Measurements from ENCODE around the gene SNX9. TPM values are rescaled to one million over a fixed set of nuclear protein-coding genes. Genes with fewer than 3 reads are reported as not detected.
"Not testable (repeated sequence)": the region's sequence is repeated elsewhere in the genome, so short reads cannot be mapped to it uniquely, and the experiment has no call there.

The SNX9 gene
- total and polyA plus RNA-seq, 7 donors: 42.6 to 72.6 (median 63.0) TPM

- H3K36me3 ChIP-seq: peaks cover 6 to 100% (median 51%) of the 10 kb centered on the region in 4 donors
- H3K27ac ChIP-seq: no peak overlapping the region
- WGBS, 2 donors: 65 to 78% methylated on average over 2 of the region's 2 CpGs
- no peak overlapping the region for H3K4me3 ChIP-seq
- H3K9me3 ChIP-seq: no peaks in the 10 kb centered on the region
- TF ChIP-seq EP300 (IDR thresholded peaks at IDR 0.05) (no peak), POLR2A (IDR thresholded peaks at IDR 0.05) (no peak), CTCF (IDR thresholded peaks at IDR 0.05) (no peak), POLR2AphosphoS5 (IDR thresholded peaks at IDR 0.05) (no peak)
- intact Hi-C loops (cut with DNase I): no loop called here
- no peak for DNase-seq
- no peaks in the 10 kb centered on the region for H3K27me3 ChIP-seq
- no peaks in the 10 kb centered on the region for H3K4me1 ChIP-seq
These were observed 112.7 kb downstream of the SNX9 start for GRCh38 chr6:157935786-157936185.

- Histone ChIP-seq H3K4me1 (no peaks in the 10 kb centered on the region), H3K4me3 (no peak overlapping the region), H3K27ac (no peak overlapping the region), H3K36me3 (peaks cover 11 to 100% (median 56%) of the 10 kb centered on the region in 4 donors), H3K9me3 (no peaks in the 10 kb centered on the region), H3K27me3 (no peaks in the 10 kb centered on the region)
- TF ChIP-seq EP300 (IDR thresholded peaks at IDR 0.05) (no peak), POLR2A (IDR thresholded peaks at IDR 0.05) (no peak), CTCF (IDR thresholded peaks at IDR 0.05) (no peak)
- no peak for DNase-seq
- WGBS, 2 donors: 82 to 90% methylated on average over 3 of the region's 3 CpGs
- intact Hi-C loops (cut with DNase I): no loop called here
These were observed 114.3 kb downstream of the SNX9 start for GRCh38 chr6:157937318-157937717.

- Histone ChIP-seq H3K4me3 (no peak overlapping the region), H3K9me3 (no peaks in the 10 kb centered on the region), H3K4me1 (no peaks in the 10 kb centered on the region), H3K36me3 (peaks cover 12 to 100% (median 58%) of the 10 kb centered on the region in 4 donors), H3K27me3 (no peaks in the 10 kb centered on the region), H3K27ac (no peak overlapping the region)
- no peak for DNase-seq
- intact Hi-C loops (cut with DNase I): no loop called here
- 94 to 96% methylated on average over 6 of the region's 6 CpGs for WGBS, 2 donors
- TF ChIP-seq EP300 (IDR thresholded peaks at IDR 0.05) (no peak), CTCF (IDR thresholded peaks at IDR 0.05) (no peak), POLR2A (IDR thresholded peaks at IDR 0.05) (no peak), POLR2AphosphoS5 (IDR thresholded peaks at IDR 0.05) (no peak)
These were observed 114.9 kb downstream of the SNX9 start for GRCh38 chr6:157937916-157938315.

- not testable (repeated sequence) for H3K27me3 ChIP-seq, H3K27ac ChIP-seq, DNase-seq, H3K4me1 ChIP-seq, H3K4me3 ChIP-seq, H3K9me3 ChIP-seq
- intact Hi-C loops (cut with DNase I): loop anchor here (10.0 kb wide), 1 partner anchor 626 kb away; no protein-coding TSS in a partner anchor
- WGBS, 2 donors: 52 to 77% methylated on average over 12 of the region's 12 CpGs
- H3K36me3 ChIP-seq: peaks cover 12 to 99% (median 67%) of the 10 kb centered on the region in 4 donors
These were observed 117.5 kb downstream of the SNX9 start for GRCh38 chr6:157940375-157941036.

- no peak for TF ChIP-seq POLR2AphosphoS5 (IDR thresholded peaks at IDR 0.05)
- no peak for TF ChIP-seq CTCF (IDR thresholded peaks at IDR 0.05)
- TF ChIP-seq POLR2A (IDR thresholded peaks at IDR 0.05): no peak
- no peak for TF ChIP-seq EP300 (IDR thresholded peaks at IDR 0.05)
- H3K36me3 ChIP-seq: peaks cover 12 to 92% (median 62%) of the 10 kb centered on the region in 4 donors
These were observed 118.2 kb downstream of the SNX9 start for GRCh38 chr6:157941101-157941863.

More at GRCh38 chr6:157941101-157941863, 118.2 kb downstream of the SNX9 start:
- no peak for DNase-seq
- Histone ChIP-seq H3K4me1 (no peaks in the 10 kb centered on the region), H3K9me3 (no peaks in the 10 kb centered on the region), H3K4me3 (no peak overlapping the region), H3K27me3 (no peaks in the 10 kb centered on the region), H3K27ac (no peak overlapping the region)
- WGBS, 2 donors: 76 to 83% methylated on average over 13 of the region's 13 CpGs
- intact Hi-C loops (cut with DNase I): loop anchor here (10.0 kb wide), 1 partner anchor 626 kb away; no protein-coding TSS in a partner anchor
